H9 (cell line): ENCODE results near the gene ALDH9A1. TPM values are rescaled to one million over a fixed set of nuclear protein-coding genes. Genes with fewer than 3 reads are reported as not detected.
"Not testable (repeated sequence)": the region's sequence is repeated elsewhere in the genome, so short reads cannot be mapped to it uniquely, and the experiment has no call there.

Experiments
- DNase-seq: peaks from one replicate; pipeline ENCODE4 v3.0.0-alpha.2; 2017
- H2AFZ ChIP-seq: one replicate; pipeline ENCODE4 v1.6.1; 2013; ENCODE audit warnings: mild to moderate bottlenecking, low read length, control low read depth, moderate library complexity
- H2AK5ac ChIP-seq: 2 replicates; pipeline ENCODE4 v1.6.1; 2013; ENCODE audit warnings: low read length, control low read depth, mixed read lengths; ENCODE audit not compliant: insufficient read length
- H2BK120ac ChIP-seq: one replicate; pipeline ENCODE4 v1.6.1; 2013; ENCODE audit warnings: low read depth, mild to moderate bottlenecking, low read length, control low read depth, inconsistent platforms; ENCODE audit not compliant: poor library complexity, severe bottlenecking
- H2BK12ac ChIP-seq: 2 replicates; pipeline ENCODE4 v1.6.1; 2013; ENCODE audit warnings: low read length, control low read depth, mixed read lengths, low read depth; ENCODE audit not compliant: insufficient read length
- H2BK15ac ChIP-seq: 2 replicates; pipeline ENCODE4 v1.6.1; 2013; ENCODE audit warnings: low read depth, low read length, control low read depth
- H2BK20ac ChIP-seq: one replicate; pipeline ENCODE4 v1.6.1; 2013; ENCODE audit warnings: low read depth, mild to moderate bottlenecking, low read length, control low read depth, inconsistent platforms; ENCODE audit not compliant: poor library complexity, severe bottlenecking
- H2BK5ac ChIP-seq: 2 replicates; pipeline ENCODE4 v1.6.1; 2013; ENCODE audit warnings: low read length, control low read depth, mixed read lengths; ENCODE audit not compliant: insufficient read length
- H3K14ac ChIP-seq: 2 replicates; pipeline ENCODE4 v1.6.1; 2013; ENCODE audit warnings: low read length, control low read depth; ENCODE audit not compliant: insufficient read depth
- H3K18ac ChIP-seq: 2 replicates; pipeline ENCODE4 v1.6.1; 2013; ENCODE audit warnings: low read depth, mild to moderate bottlenecking, mixed read lengths, low read length, control low read depth; ENCODE audit not compliant: insufficient read length
- H3K23ac ChIP-seq: 2 replicates; pipeline ENCODE4 v1.6.1; 2013; ENCODE audit warnings: low read length, control low read depth, mixed read lengths, low read depth; ENCODE audit not compliant: insufficient read length
- H3K23me2 ChIP-seq: 2 replicates; pipeline ENCODE4 v1.6.1; 2013; ENCODE audit warnings: low read depth, mild to moderate bottlenecking, mixed read lengths, low read length, control low read depth; ENCODE audit not compliant: insufficient read length, poor library complexity, severe bottlenecking
- H3K27ac ChIP-seq: 2 replicates; pipeline ENCODE4 v1.5.1; 2013; ENCODE audit warnings: low read length, control low read depth, mixed read lengths, low read depth; ENCODE audit not compliant: insufficient read length
- H3K27me3 ChIP-seq: 2 replicates; pipeline ENCODE4 v1.6.1; 2013; ENCODE audit warnings: low read length, control low read depth, inconsistent platforms; ENCODE audit not compliant: insufficient read depth
- H3K4ac ChIP-seq: 2 replicates; pipeline ENCODE4 v1.6.1; 2013; ENCODE audit warnings: low read depth, mild to moderate bottlenecking, control low read depth, inconsistent platforms, low read length, moderate library complexity
- H3K4me1 ChIP-seq: 2 replicates; pipeline ENCODE4 v1.6.1; 2013; ENCODE audit warnings: low read length, control low read depth, inconsistent platforms; ENCODE audit not compliant: insufficient read depth
- H3K4me2 ChIP-seq: 2 replicates; pipeline ENCODE4 v1.6.1; 2013; ENCODE audit warnings: low read length, control low read depth, mixed read lengths; ENCODE audit not compliant: insufficient read length, insufficient read depth
- H3K56ac ChIP-seq: 2 replicates; pipeline ENCODE4 v1.6.1; 2013; ENCODE audit warnings: low read depth, mild to moderate bottlenecking, mixed read lengths, low read length, control low read depth; ENCODE audit not compliant: insufficient read length
- H3K79me1 ChIP-seq: 2 replicates; pipeline ENCODE4 v1.6.1; 2013; ENCODE audit warnings: low read depth, mild to moderate bottlenecking, moderate library complexity, low read length, control low read depth, inconsistent platforms; ENCODE audit not compliant: insufficient read depth, poor library complexity, severe bottlenecking
- H3K79me2 ChIP-seq: 2 replicates; pipeline ENCODE4 v1.6.1; 2013; ENCODE audit warnings: low read length, control low read depth, inconsistent platforms; ENCODE audit not compliant: insufficient read depth
- H3K9ac ChIP-seq: 2 replicates; pipeline ENCODE4 v1.6.1; 2013; ENCODE audit warnings: low read length, control low read depth, mixed read lengths; ENCODE audit not compliant: insufficient read length; ENCODE audit errors: extremely low read depth
- H3K9me3 ChIP-seq: one replicate; pipeline ENCODE4 v1.6.1; 2013; ENCODE audit warnings: low read depth, low read length, inconsistent platforms; ENCODE audit not compliant: control insufficient read depth
- H3T11ph ChIP-seq: one replicate; pipeline ENCODE4 v1.6.1; 2013; ENCODE audit warnings: mild to moderate bottlenecking, low read length, control low read depth, inconsistent platforms
- H4K20me1 ChIP-seq: one replicate; pipeline ENCODE4 v1.6.1; 2013; ENCODE audit not compliant: control insufficient read depth, insufficient read length, insufficient read depth
- H4K5ac ChIP-seq: 2 replicates; pipeline ENCODE4 v1.6.1; 2013; ENCODE audit warnings: low read depth, mild to moderate bottlenecking, mixed read lengths, low read length, control low read depth; ENCODE audit not compliant: insufficient read length
- H4K8ac ChIP-seq: replicated peaks from 2 replicates; pipeline ENCODE4 v1.6.1; 2013; ENCODE audit warnings: low read length, control low read depth, mixed read lengths, low read depth; ENCODE audit not compliant: insufficient read length
- H4K91ac ChIP-seq: 2 replicates; pipeline ENCODE4 v1.6.1; 2013; ENCODE audit warnings: low read depth, mild to moderate bottlenecking, moderate library complexity, mixed read lengths, low read length, control low read depth; ENCODE audit not compliant: insufficient read length
- H3K27ac Mint-ChIP-seq, 3 experiments: 2 replicates in 2 of 3; 3 replicates in 1 of 3; pipeline ENCODE4 v1.8.0; 2020 to 2021; ENCODE audit warnings: mixed read lengths in 3 of 3, mild to moderate bottlenecking in 1 of 3, moderate library complexity in 1 of 3
- H3K27me3 Mint-ChIP-seq: 2 replicates; pipeline ENCODE4 v1.8.0; 2021; ENCODE audit warnings: low read depth, mild to moderate bottlenecking, moderate library complexity, mixed read lengths
- H3K36me3 Mint-ChIP-seq, 3 experiments: 2 replicates in 2 of 3; 3 replicates in 1 of 3; pipeline ENCODE4 v1.8.0; 2020 to 2021; ENCODE audit warnings: low read depth in 3 of 3, mixed read lengths in 3 of 3; ENCODE audit not compliant: insufficient read depth in 1 of 3
- H3K4me1 Mint-ChIP-seq, 2 experiments: 2 replicates each; pipeline ENCODE4 v1.8.0; 2020; ENCODE audit warnings: mixed read lengths in 2 of 2
- H3K4me3 Mint-ChIP-seq, 2 experiments: 2 replicates in 1 of 2; 3 replicates in 1 of 2; pipeline ENCODE4 v1.8.0; 2020 to 2021; ENCODE audit warnings: mild to moderate bottlenecking in 2 of 2, mixed read lengths in 2 of 2, moderate library complexity in 1 of 2
- H3K9me3 Mint-ChIP-seq, 2 experiments: 2 replicates in 1 of 2; 3 replicates in 1 of 2; pipeline ENCODE4 v1.8.0; 2020; ENCODE audit warnings: mild to moderate bottlenecking in 2 of 2, mixed read lengths in 2 of 2, moderate library complexity in 1 of 2
- CTCF ChIP-seq: fragments of 200-600 bp; sonication (generic); conservative IDR thresholded peaks from 3 replicates; pipeline ENCODE4 v1.8.0; 2021; ENCODE audit warnings: antibody characterized with exemption, mild to moderate bottlenecking
- WGBS: extraction: QIAGEN DNeasy Blood & Tissue Kit; methylation state at CpG from one replicate; pipeline ENCODE4 v1.1.7; 2013; ENCODE audit warnings: missing lambda C conversion rate, low lambda C conversion rate, mixed read lengths; ENCODE audit not compliant: insufficient read length; ENCODE audit errors: extremely low coverage; 5-methylcytosine and 5-hydroxymethylcytosine counted together
- total RNA-seq: library from RNA; stranded (reverse); gene quantifications from 2 replicates; pipeline ENCODE4 v1.2.1, GENCODE V29; 2021

ALDH9A1 gene
- total RNA-seq, 1 experiment from 2014 or later = 55.0 TPM

DNA sequence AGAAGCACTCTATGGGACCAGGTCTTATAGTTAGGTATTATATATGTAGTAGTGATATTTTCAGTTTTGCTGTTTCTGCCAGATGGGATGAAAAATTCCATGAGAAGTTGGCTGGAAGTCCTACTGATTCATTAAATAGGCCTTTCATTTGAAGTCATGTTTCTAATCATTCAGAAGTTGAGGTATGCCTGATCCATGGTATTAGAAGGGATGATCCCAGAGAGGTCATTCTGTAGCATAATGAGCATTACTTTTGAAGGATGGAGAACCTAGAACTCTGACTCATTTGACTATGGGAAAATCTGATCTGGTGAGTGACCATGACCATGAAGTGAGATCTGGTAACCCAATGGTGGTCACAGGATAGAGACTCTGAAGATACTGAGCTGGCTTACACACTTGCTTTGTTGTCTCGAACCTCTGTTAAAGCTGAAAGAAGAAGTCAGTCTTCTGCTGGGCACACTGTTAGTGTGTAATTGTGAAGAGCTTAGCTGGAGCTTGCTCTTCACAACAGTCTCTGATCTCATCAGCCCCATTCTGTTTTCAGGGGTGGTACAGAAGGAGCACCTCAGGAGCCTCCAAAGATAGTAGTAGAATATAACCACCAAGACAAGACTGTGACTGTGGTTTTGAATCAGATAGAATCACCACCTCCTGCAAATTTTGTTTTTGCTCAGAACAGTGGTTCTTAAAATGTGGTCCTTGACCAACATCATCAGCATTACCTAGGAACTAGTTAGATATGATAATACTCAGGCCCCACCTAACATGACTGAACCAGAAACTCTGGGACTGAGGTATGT, 58.3 kb downstream of the ALDH9A1 start:
- Mint-ChIP-seq H3K4me1 (peaks cover 17 to 25% of the 10 kb centered on the region in 2 experiments), H3K27ac (peak overlapping the region in 1 of 3 experiments; percentile 37; a peak in 2 of 7 replicates), H3K9me3 (no peaks in the 10 kb centered on the region), H3K4me3 (no peak overlapping the region), H3K36me3 (peaks cover 3 to 5% (median 5%) of the 10 kb centered on the region in 3 experiments; a peak in 3 of 7 replicates), H3K27me3 (no peaks in the 10 kb centered on the region)
- Histone ChIP-seq H3K18ac (no peak overlapping the region), H2BK5ac (no peak overlapping the region), H2BK20ac (no peak overlapping the region), H3K4me1 (0 out of 2 replicates have a peak, but pooled peaks cover 2% of the 10 kb centered on the region), H3K14ac (no peak overlapping the region), H3K27ac (no peak overlapping the region), H2AK5ac (no peak overlapping the region), H3K56ac (no peak overlapping the region), H3K9me3 (no peaks in the 10 kb centered on the region), H4K20me1 (no peaks in the 10 kb centered on the region), H4K5ac (no peak overlapping the region), H3K4me2 (no peak overlapping the region), H3K23ac (no peak overlapping the region), H3K23me2 (no peaks in the 10 kb centered on the region), H3K79me2 (0 out of 2 replicates have a peak, but pooled peaks cover 2% of the 10 kb centered on the region), H3K9ac (no peak overlapping the region), H3K4ac (no peak overlapping the region), H2BK120ac (no peak overlapping the region), H3T11ph (no peak overlapping the region), H3K79me1 (peaks cover 2% of the 10 kb centered on the region), H4K8ac (no peak overlapping the region), H2AFZ (no peak overlapping the region), H2BK12ac (no peak overlapping the region), H4K91ac (no peak overlapping the region), H2BK15ac (no peak overlapping the region), H3K27me3 (no peaks in the 10 kb centered on the region)
- no peak for TF ChIP-seq CTCF
- DNase-seq = no peak
- no CpG with 5 or more reads among the region's 1 CpG for WGBS

DNA sequence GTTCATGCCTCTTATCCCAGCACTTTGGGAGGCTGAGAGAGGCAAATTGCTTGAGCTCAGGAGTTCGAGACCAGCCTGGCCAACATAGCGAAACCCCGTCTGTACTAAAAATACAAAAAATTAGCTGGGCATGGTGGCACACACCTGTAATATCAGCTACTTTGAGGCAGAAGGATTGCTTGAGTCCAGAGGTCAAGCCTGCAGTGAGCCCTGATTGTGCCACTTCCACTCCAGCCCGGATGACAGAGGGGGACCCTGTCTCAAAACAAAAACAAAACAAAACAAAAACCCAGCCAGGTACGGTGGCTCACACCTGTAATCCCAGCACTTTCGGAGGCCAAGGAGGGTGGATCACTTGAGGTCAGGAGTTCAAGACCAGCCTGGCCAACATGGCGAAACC, 60.2 kb downstream of the ALDH9A1 start:
- H2AFZ ChIP-seq, H2BK5ac ChIP-seq, H2AK5ac ChIP-seq, H3K23me2 ChIP-seq, H3K79me2 ChIP-seq, H2BK15ac ChIP-seq, H3K14ac ChIP-seq, H3K9me3 ChIP-seq, H4K91ac ChIP-seq, H2BK12ac ChIP-seq, H4K8ac ChIP-seq, H3K27me3 Mint-ChIP-seq, H3K4me1 ChIP-seq, H3K4ac ChIP-seq, H3K27ac ChIP-seq, H4K20me1 ChIP-seq, H3K23ac ChIP-seq, H3K36me3 Mint-ChIP-seq, H2BK120ac ChIP-seq, H3K79me1 ChIP-seq, DNase-seq, H2BK20ac ChIP-seq, H3K9me3 Mint-ChIP-seq, H3K4me3 Mint-ChIP-seq, H3K27me3 ChIP-seq, H3T11ph ChIP-seq, H3K18ac ChIP-seq, H3K9ac ChIP-seq, H3K4me2 ChIP-seq, H4K5ac ChIP-seq, H3K56ac ChIP-seq: not testable (repeated sequence)
- WGBS = no CpG with 5 or more reads among the region's 7 CpGs
- H3K27ac Mint-ChIP-seq = 0 out of 7 replicates have a peak overlapping the region, but pooled peaks of 1 of the 3 experiments have one; percentile 33
- peaks cover 30 to 39% of the 10 kb centered on the region in 2 experiments for H3K4me1 Mint-ChIP-seq
